ENCODE results near the gene MRM2. TPM values are rescaled to one million over a fixed set of nuclear protein-coding genes. Genes with fewer than 3 reads are reported as not detected.

The MRM2 gene
- total RNA-seq, result 17.7 and 19.2 TPM in 2 replicates

DNA sequence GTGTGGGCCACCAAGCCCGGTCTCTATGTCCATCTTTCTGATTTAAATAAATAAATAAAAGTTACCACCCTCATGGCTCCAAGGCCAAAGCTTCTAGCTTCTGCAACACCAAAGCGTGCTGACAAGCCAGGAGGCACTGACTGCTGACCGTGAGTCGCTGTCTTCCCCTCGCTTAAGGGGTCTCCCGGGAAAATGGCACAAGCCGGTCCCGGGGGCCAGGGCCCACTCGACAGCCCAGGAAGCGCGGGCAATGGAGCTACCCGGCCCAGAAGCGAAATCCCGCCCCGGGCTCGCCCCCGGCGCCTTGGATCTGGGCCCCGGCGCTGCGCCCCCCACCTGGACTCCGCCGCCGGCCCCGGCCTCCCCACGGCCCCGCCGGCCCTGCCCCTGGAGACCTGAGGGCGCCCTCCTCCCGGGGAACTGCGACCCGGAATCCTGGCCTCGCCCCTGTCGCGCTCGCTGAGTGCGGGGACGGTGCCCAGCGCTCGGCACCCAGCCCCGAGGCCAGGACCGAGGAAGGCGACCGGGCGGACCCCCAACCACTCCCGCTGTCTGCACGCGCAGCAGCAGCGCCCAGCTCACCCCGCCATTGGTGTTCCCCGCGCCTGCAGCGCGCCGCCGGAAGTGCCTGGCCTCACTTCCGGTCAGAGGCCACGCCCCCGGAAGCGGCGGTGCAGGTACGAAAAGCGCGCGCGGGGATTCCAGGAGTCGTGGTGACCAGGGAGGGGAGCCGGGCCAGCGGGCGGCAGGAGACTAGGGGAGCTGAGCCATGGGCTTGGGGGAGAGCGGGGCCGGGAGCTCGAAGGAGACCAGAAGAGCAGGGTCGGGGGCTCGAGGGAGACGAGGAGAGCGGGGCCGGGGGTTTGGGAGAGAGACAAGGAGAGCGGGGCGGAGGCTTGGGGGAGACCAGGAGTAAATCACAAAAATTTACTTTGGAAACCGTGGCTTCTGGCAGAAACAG is at the start of gene MRM2, which contains the start of gene NUDT1:
Gene MRM2 (minus strand): TSS at position 626 of the 961 bp plus-strand sequence. CDS start 36 bp downstream, at position 590.
Gene NUDT1 (plus strand): TSS at position 647 of the 961 bp plus-strand sequence. CDS start 2,349 bp downstream, outside the sequence.

DNA sequence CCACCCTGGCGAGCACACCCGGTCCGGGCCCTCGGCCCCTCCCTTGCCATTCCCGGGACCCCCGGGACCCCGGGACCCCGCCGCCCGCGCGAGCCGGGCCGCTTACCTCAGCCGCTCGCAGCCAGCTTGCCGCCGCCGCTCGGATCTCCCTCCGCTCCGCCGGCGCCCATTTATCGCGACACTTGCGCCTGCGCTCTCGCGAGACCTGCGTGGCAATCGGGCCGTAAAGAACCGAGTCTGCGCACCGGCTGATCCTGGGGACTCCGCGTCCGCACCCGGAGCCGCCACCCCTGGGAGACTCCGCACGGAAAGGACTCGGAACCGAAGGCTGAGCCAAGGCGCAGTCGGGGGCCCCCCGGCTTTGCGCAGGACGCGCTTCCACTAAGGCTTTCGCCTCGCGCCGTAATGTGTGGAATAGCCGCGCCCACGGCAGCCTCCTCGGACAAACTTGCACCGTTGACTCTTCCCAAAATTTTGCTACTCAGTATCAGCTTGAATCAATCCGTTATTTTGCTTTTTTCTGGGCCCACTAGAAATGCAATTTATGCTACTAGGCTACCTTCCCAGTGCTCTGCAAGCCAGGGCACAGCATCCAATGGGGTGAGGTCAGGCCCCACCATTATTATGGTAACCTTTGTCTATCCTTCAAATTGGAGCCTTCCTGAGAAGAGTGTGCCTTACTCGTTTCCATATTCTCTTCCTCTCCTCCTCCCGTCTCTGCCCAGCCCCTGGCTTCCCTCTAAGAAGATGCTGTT is 9.1 kb downstream of the MRM2 start, which contains the start of gene MAD1L1:
Gene MAD1L1 (minus strand): TSS at position 180 of the 755 bp plus-strand sequence. CDS start 2,812 bp downstream, outside the sequence.

Other genes starting within 250 kb of the MRM2 start
- 17.9 and 19.3 TPM in 2 replicates for gene MAD1L1, start 9.3 kb downstream of the MRM2 start, total RNA-seq
- gene NUDT1, start within 50 bp of the MRM2 start, total RNA-seq, result 19.3 and 25.2 TPM in 2 replicates
- gene SNX8, start 72.2 kb upstream of the MRM2 start, total RNA-seq, result 14.9 and 27.2 TPM in 2 replicates
- 166 and 170 TPM in 2 replicates for gene EIF3B, start 112.6 kb upstream of the MRM2 start, total RNA-seq
- gene CHST12, start 161.4 kb upstream of the MRM2 start, total RNA-seq, result 8.6 and 9.7 TPM in 2 replicates
- not detected in 2 replicates for gene GRIFIN, start 234.2 kb upstream of the MRM2 start, total RNA-seq

Data from articular chondrocyte of knee joint (primary cell).